Measurements from ENCODE around the gene OCRL.

Gene OCRL

DNA sequence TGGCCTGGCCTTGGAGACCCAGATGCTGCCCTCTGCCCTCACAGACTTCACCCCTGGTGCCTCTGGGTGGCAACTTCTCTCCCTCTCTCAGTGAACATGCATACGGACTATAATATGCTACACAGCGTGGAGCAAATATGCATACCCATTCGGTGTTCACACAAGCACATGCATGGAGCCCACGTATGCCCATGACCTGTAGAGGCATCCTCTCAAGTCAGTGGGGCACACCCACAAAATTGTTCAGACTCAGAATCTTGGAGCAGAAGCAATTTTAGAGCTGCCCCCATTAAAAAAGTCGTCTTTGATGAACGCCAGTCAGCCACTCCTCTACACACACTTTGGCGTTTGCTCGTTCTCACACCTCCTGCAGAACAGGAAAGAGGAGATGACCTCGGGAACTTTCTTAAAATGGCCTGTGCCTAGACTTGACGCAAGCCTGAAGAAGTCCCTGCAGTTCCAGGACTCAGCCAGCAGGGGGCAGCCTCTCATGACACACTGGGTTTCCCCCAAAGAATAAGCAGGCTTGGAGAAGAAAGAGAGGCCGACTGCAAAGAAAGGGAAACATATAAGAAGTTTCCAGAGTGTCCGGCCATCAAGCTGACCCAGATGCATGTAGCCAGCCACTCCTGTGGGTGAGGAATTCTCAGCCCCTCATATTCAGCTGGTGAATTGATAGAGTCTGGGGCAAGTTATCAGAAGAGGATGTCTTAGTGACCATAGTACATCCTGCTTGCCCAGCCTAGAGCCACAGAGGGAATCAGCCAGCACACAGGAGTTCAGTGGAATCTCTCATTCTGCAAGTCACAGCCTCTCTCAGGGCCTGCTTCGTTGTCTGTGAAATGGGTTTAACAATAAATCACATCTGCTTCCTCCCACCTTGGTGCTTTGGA, 97.4 kb downstream of the OCRL start:
- Histone ChIP-seq H3K9ac (ENCODE audit: low read length) (no peak overlapping the region), H3K27ac (ENCODE audit: low read depth, low read length) (no peak overlapping the region), H3K4me1 (ENCODE audit: insufficient read depth, low read length) (no peaks in the 10 kb centered on the region), H3K27me3 (ENCODE audit: control insufficient read depth in 1 of 2, insufficient read depth in 2 of 2, low read length in 2 of 2) (no peaks in the 10 kb centered on the region), H3K4me3 (ENCODE audit: low read depth in 1 of 2, low read length in 2 of 2) (no peak overlapping the region), H3K9me3 (ENCODE audit: low read length) (no peaks in the 10 kb centered on the region), H3K36me3 (ENCODE audit: insufficient read depth, low read length) (no peaks in the 10 kb centered on the region)

GRCh38 chrX:129638917-129639316, 98.9 kb downstream of the OCRL start:
- Histone ChIP-seq H3K9me3 (ENCODE audit: low read length) (no peaks in the 10 kb centered on the region), H3K36me3 (ENCODE audit: insufficient read depth, low read length) (no peaks in the 10 kb centered on the region), H3K4me1 (ENCODE audit: insufficient read depth, low read length) (no peaks in the 10 kb centered on the region), H3K27me3 (ENCODE audit: control insufficient read depth in 1 of 2, insufficient read depth in 2 of 2, low read length in 2 of 2) (no peaks in the 10 kb centered on the region), H3K27ac (ENCODE audit: low read depth, low read length) (no peak overlapping the region), H3K9ac (ENCODE audit: low read length) (no peak overlapping the region), H3K4me3 (ENCODE audit: low read depth in 1 of 2, low read length in 2 of 2) (no peak overlapping the region)

DNA sequence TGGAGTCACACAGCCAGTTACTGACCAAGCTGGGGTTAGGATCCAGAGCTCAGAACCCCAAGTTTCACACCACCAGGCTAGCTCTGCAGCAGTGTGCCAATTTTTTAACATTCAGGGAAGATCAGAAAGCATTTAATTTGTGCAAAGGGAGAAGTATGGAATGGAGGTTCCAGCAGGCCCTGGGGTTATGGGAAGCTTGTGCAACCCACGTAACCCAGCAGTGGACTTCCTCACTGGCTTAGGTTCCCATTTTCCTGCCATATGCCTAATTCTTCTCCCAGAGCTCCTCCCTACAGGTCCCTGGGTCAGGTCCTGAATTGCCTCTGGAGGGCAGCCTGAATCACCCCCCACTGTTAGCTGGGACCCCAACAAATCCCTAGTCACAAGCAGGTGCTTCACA, 100.7 kb downstream of the OCRL start:
- Histone ChIP-seq H3K4me3 (ENCODE audit: low read depth in 1 of 2, low read length in 2 of 2) (no peak overlapping the region), H3K36me3 (ENCODE audit: insufficient read depth, low read length) (no peaks in the 10 kb centered on the region), H3K9ac (ENCODE audit: low read length) (no peak overlapping the region), H3K27me3 (ENCODE audit: control insufficient read depth in 1 of 2, insufficient read depth in 2 of 2, low read length in 2 of 2) (no peaks in the 10 kb centered on the region), H3K9me3 (ENCODE audit: low read length) (no peaks in the 10 kb centered on the region), H3K4me1 (ENCODE audit: insufficient read depth, low read length) (no peaks in the 10 kb centered on the region), H3K27ac (ENCODE audit: low read depth, low read length) (no peak overlapping the region)

GRCh38 chrX:129641469-129641868, 101.4 kb downstream of the OCRL start:
- Histone ChIP-seq H3K36me3 (ENCODE audit: insufficient read depth, low read length) (no peaks in the 10 kb centered on the region), H3K9ac (ENCODE audit: low read length) (no peak overlapping the region), H3K4me1 (ENCODE audit: insufficient read depth, low read length) (no peaks in the 10 kb centered on the region), H3K4me3 (ENCODE audit: low read depth in 1 of 2, low read length in 2 of 2) (no peak overlapping the region), H3K9me3 (ENCODE audit: low read length) (no peaks in the 10 kb centered on the region), H3K27me3 (ENCODE audit: control insufficient read depth in 1 of 2, insufficient read depth in 2 of 2, low read length in 2 of 2) (peaks cover 0 to 3% of the 10 kb centered on the region in 2 donors), H3K27ac (ENCODE audit: low read depth, low read length) (no peak overlapping the region)

DNA sequence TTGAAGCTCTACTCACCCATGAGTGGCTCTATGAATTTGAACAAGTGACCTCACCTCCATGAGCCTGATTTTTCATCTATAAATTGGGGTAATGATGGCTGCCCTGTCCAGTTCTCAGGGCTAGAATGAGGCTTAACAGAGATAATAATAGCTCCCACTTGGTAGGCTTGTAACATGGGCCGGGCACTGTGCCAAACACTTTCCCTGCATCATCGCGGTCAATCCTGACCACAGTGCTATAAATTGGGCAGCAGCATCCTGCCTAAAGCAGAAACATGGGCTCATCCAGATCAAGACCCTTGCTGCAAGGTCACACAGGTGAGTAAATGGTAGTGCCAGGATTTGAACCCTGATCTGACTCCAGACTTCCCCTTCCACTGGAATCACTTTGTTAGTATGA, 101.9 kb downstream of the OCRL start:
- Histone ChIP-seq H3K4me3 (ENCODE audit: low read depth in 1 of 2, low read length in 2 of 2) (no peak overlapping the region), H3K9me3 (ENCODE audit: low read length) (no peaks in the 10 kb centered on the region), H3K4me1 (ENCODE audit: insufficient read depth, low read length) (no peaks in the 10 kb centered on the region), H3K36me3 (ENCODE audit: insufficient read depth, low read length) (no peaks in the 10 kb centered on the region), H3K27me3 (ENCODE audit: control insufficient read depth in 1 of 2, insufficient read depth in 2 of 2, low read length in 2 of 2) (peaks cover 0 to 7% of the 10 kb centered on the region in 2 donors), H3K9ac (ENCODE audit: low read length) (no peak overlapping the region), H3K27ac (ENCODE audit: low read depth, low read length) (no peak overlapping the region)
